GM23338 (cell line): Measurements from ENCODE around the gene EPHA6. TPM values are rescaled to one million over a fixed set of nuclear protein-coding genes. Genes with fewer than 3 reads are reported as not detected.
A peak's percentile ranks its signal among the peaks of the same experiment; 100 is the strongest.

ENCODE experiments used
- ATAC-seq: fragments of 200-7000 bp; cut with Tn5 transposase; 3 replicates; pipeline ENCODE4 v1.9.1; 2020
- DNase-seq: peaks from one replicate; pipeline ENCODE4 v3.0.0-alpha.2; 2015; ENCODE audit warnings: low spot score
- H2AFZ ChIP-seq: fragments of 200-600 bp; sonication (generic); 2 replicates; pipeline ENCODE4 v1.8.0; 2016; ENCODE audit warnings: antibody characterized with exemption, mild to moderate bottlenecking, moderate library complexity
- H3F3A ChIP-seq: fragments of 200-600 bp; sonication (generic); replicated peaks from 2 replicates; pipeline ENCODE4 v1.8.0; 2017; ENCODE audit warnings: antibody characterized with exemption, mixed run types, low read depth
- H3K27ac ChIP-seq: fragments of 200-600 bp; sonication (generic); 2 replicates; pipeline ENCODE4 v1.6.1; 2016; ENCODE audit warnings: low read depth
- H3K27me3 ChIP-seq: fragments of 200-600 bp; sonication (generic); 2 replicates; pipeline ENCODE4 v1.8.0; 2016; ENCODE audit warnings: mild to moderate bottlenecking, mixed run types, moderate library complexity; ENCODE audit not compliant: insufficient read depth
- H3K36me3 ChIP-seq: fragments of 200-600 bp; sonication (generic); 2 replicates; pipeline ENCODE4 v1.8.0; 2016; ENCODE audit warnings: mild to moderate bottlenecking; ENCODE audit not compliant: insufficient read depth
- H3K4me1 ChIP-seq: fragments of 200-600 bp; sonication (generic); 2 replicates; pipeline ENCODE4 v1.8.0; 2016; ENCODE audit warnings: mild to moderate bottlenecking, moderate library complexity; ENCODE audit not compliant: insufficient read depth
- H3K4me2 ChIP-seq: fragments of 200-600 bp; sonication (generic); 2 replicates; pipeline ENCODE4 v1.7.1; 2017; ENCODE audit warnings: mixed run types
- H3K4me3 ChIP-seq: fragments of 200-600 bp; sonication (generic); 2 replicates; pipeline ENCODE4 v1.6.1; 2016; ENCODE audit warnings: mixed run types
- H3K79me2 ChIP-seq: fragments of 200-600 bp; sonication (generic); replicated peaks from 2 replicates; pipeline ENCODE4 v1.8.0; 2017; ENCODE audit warnings: mild to moderate bottlenecking; ENCODE audit not compliant: insufficient read depth
- H3K9me2 ChIP-seq: fragments of 200-600 bp; sonication (generic); 2 replicates; pipeline ENCODE4 v1.8.0; 2017; ENCODE audit not compliant: insufficient read depth
- H4K20me1 ChIP-seq: fragments of 200-600 bp; sonication (generic); replicated peaks from 2 replicates; pipeline ENCODE4 v1.8.0; 2017; ENCODE audit warnings: mild to moderate bottlenecking; ENCODE audit not compliant: insufficient read depth
- H3K27ac Mint-ChIP-seq: 2 replicates; pipeline ENCODE4 v1.8.0; 2020; ENCODE audit warnings: inconsistent platforms, mild to moderate bottlenecking, moderate library complexity, mixed read lengths
- H3K27me3 Mint-ChIP-seq: 3 replicates; pipeline ENCODE4 v1.8.0; 2022; ENCODE audit warnings: low read depth, mild to moderate bottlenecking, moderate library complexity, mixed read lengths, inconsistent platforms; ENCODE audit not compliant: insufficient read depth, poor library complexity
- H3K36me3 Mint-ChIP-seq: 3 replicates; pipeline ENCODE4 v1.8.0; 2021; ENCODE audit warnings: low read depth, mild to moderate bottlenecking, inconsistent platforms, moderate library complexity, mixed read lengths
- H3K4me1 Mint-ChIP-seq: 3 replicates; pipeline ENCODE4 v1.8.0; 2020; ENCODE audit warnings: mild to moderate bottlenecking, inconsistent platforms, mixed read lengths
- H3K4me3 Mint-ChIP-seq: 3 replicates; pipeline ENCODE4 v1.8.0; 2021; ENCODE audit warnings: moderate library complexity, mild to moderate bottlenecking, inconsistent platforms, mixed read lengths
- H3K9me3 Mint-ChIP-seq: 3 replicates; pipeline ENCODE4 v1.8.0; 2020; ENCODE audit warnings: moderate library complexity, mild to moderate bottlenecking, inconsistent platforms, mixed read lengths
- ETS1 ChIP-seq: IDR thresholded peaks from 2 replicates; pipeline ENCODE4 v1.6.1; 2016; ENCODE audit warnings: antibody characterized with exemption
- EZH2 ChIP-seq: fragments of 200-600 bp; sonication (generic); IDR thresholded peaks from one replicate; pipeline ENCODE4 v1.8.0; 2017; ENCODE audit warnings: antibody characterized with exemption, mild to moderate bottlenecking, low read depth; ENCODE audit not compliant: unreplicated experiment
- EZH2phosphoT487 ChIP-seq: fragments of 200-600 bp; sonication (generic); IDR thresholded peaks from one replicate; pipeline ENCODE4 v1.8.1; 2018; ENCODE audit warnings: antibody characterized with exemption; ENCODE audit not compliant: unreplicated experiment
- JUNB ChIP-seq: IDR thresholded peaks from one replicate; pipeline ENCODE4 v1.6.1; 2016; ENCODE audit warnings: antibody characterized with exemption; ENCODE audit not compliant: unreplicated experiment
- NANOG ChIP-seq: IDR thresholded peaks from 2 replicates; pipeline ENCODE4 v1.6.1; 2016; ENCODE audit warnings: antibody characterized with exemption, borderline replicate concordance
- POLR2AphosphoS5 ChIP-seq: IDR thresholded peaks from 2 replicates; pipeline ENCODE4 v1.6.1; 2016; ENCODE audit warnings: antibody characterized with exemption, low read depth
- REST ChIP-seq: IDR thresholded peaks from one replicate; pipeline ENCODE4 v1.6.1; 2018; ENCODE audit warnings: antibody characterized with exemption; ENCODE audit not compliant: unreplicated experiment
- ZNF114 ChIP-seq: fragments of 250-450 bp; sonication (Bioruptor Pico); IDR thresholded peaks from 2 replicates; pipeline ENCODE4 v1.5.0; 2020; ENCODE audit warnings: mild to moderate bottlenecking, moderate library complexity
- ZNF331 ChIP-seq: fragments of 250-450 bp; sonication (Bioruptor Pico); IDR thresholded peaks from 2 replicates; pipeline ENCODE4 v1.5.0; 2020; ENCODE audit warnings: low read depth, mild to moderate bottlenecking, moderate library complexity
- ZNF462 ChIP-seq: fragments of 250-450 bp; sonication (Bioruptor Pico); IDR thresholded peaks from 2 replicates; pipeline ENCODE4 v1.5.0; 2020; ENCODE audit warnings: mild to moderate bottlenecking, moderate library complexity
- polyA plus RNA-seq: library from polyadenylated mRNA; unstranded; fragments of >200 nt; fragmentation: Nextera tagmentation; extraction: Ambion mirVana; gene quantifications from 2 replicates; pipeline ENCODE4 v1.2.1, GENCODE V29; 2016
- total RNA-seq: library from RNA; depleted of rRNA; stranded (reverse); fragments of >200 nt; shearing (Covaris generic); gene quantifications from 2 replicates; pipeline ENCODE4 v1.2.3, GENCODE V29; 2014

EPHA6 gene
- total and polyA plus RNA-seq, 2 experiments from 2014 or later = 0.37 to 2.6 TPM

- no peak overlapping the region for H3K27ac ChIP-seq
- no peaks in the 10 kb centered on the region for H3K36me3 Mint-ChIP-seq
- peaks cover 7% of the 10 kb centered on the region; the same call in 1 of the 2 replicates for H3K4me1 ChIP-seq
- H3K4me1 Mint-ChIP-seq = peaks cover 13% of the 10 kb centered on the region
- DNase-seq (peak; percentile 44), ATAC-seq (peak; percentile 6)
- no peaks in the 10 kb centered on the region for H3K9me2 ChIP-seq
- peak overlapping the region; percentile 83 for H3K4me3 Mint-ChIP-seq
- peak overlapping the region; percentile 92 for H2AFZ ChIP-seq
- TF ChIP-seq NANOG (no peak), EZH2 (peak; percentile 22)
- H3K4me3 ChIP-seq = peak overlapping the region; percentile 77
- no peak overlapping the region for H3K27ac Mint-ChIP-seq
- H3K9me3 Mint-ChIP-seq = no peaks in the 10 kb centered on the region; the same call in 2 of the 3 replicates
- H3K36me3 ChIP-seq = no peaks in the 10 kb centered on the region
- H4K20me1 ChIP-seq = no peaks in the 10 kb centered on the region
- H3K27me3 Mint-ChIP-seq = peaks cover 26% of the 10 kb centered on the region
- H3K27me3 ChIP-seq = peaks cover 44% of the 10 kb centered on the region
- peak overlapping the region; percentile 91 for H3K4me2 ChIP-seq
- no peaks in the 10 kb centered on the region for H3K79me2 ChIP-seq
- no peaks in the 10 kb centered on the region for H3F3A ChIP-seq
Measured at GRCh38 chr3:96814651-96815567, 515 bp downstream of the EPHA6 start.

GRCh38 chr3:96831175-96831574 lies 16.8 kb downstream of the EPHA6 start:
- H3K27me3 ChIP-seq = no peaks in the 10 kb centered on the region
- no peak for TF ChIP-seq NANOG
- no peak for TF ChIP-seq POLR2AphosphoS5
- no peak for TF ChIP-seq ZNF114
- no peak for TF ChIP-seq REST
- no peak for TF ChIP-seq EZH2
- TF ChIP-seq ZNF331 (CRISPR knock-in tag) = no peak
- TF ChIP-seq JUNB = no peak
- no peak for TF ChIP-seq ZNF462 (CRISPR knock-in tag)
- no peak for TF ChIP-seq EZH2phosphoT487
- TF ChIP-seq ETS1 = no peak

More at GRCh38 chr3:96831175-96831574, 16.8 kb downstream of the EPHA6 start:
- no peaks in the 10 kb centered on the region for H3K36me3 Mint-ChIP-seq
- no peak for ATAC-seq
- H3K9me3 Mint-ChIP-seq = no peaks in the 10 kb centered on the region
- no peak overlapping the region for H3K27ac ChIP-seq
- no peak overlapping the region for H3K4me3 ChIP-seq
- H2AFZ ChIP-seq = no peak overlapping the region
- peaks cover 9% of the 10 kb centered on the region for H3K4me1 Mint-ChIP-seq
- H3F3A ChIP-seq = no peaks in the 10 kb centered on the region
- H3K4me1 ChIP-seq = no peaks in the 10 kb centered on the region
- H3K4me3 Mint-ChIP-seq = no peak overlapping the region
- no peaks in the 10 kb centered on the region for H3K27me3 Mint-ChIP-seq
- H3K4me2 ChIP-seq = no peak overlapping the region
- DNase-seq = no peak
- no peaks in the 10 kb centered on the region for H3K79me2 ChIP-seq
- no peaks in the 10 kb centered on the region for H3K36me3 ChIP-seq
- no peaks in the 10 kb centered on the region for H4K20me1 ChIP-seq
- no peak overlapping the region for H3K27ac Mint-ChIP-seq
- H3K9me2 ChIP-seq = no peaks in the 10 kb centered on the region
